Coronary artery (tissue), 2 donors: ENCODE measurements around the gene CTRL.

ENCODE experiments used
- DNase-seq: peaks from one replicate; pipeline ENCODE4 v3.0.0-alpha.2; 2017; ENCODE audit warnings: low spot score
- H3K27ac ChIP-seq, 2 donors: fragments of 200-600 bp; sonication (generic); one replicate each; pipeline ENCODE4 v1.5.1; 2016 to 2019
- H3K4me3 ChIP-seq: fragments of 200-600 bp; sonication (generic); 2 replicates; pipeline ENCODE4 v1.5.1; 2016; ENCODE audit warnings: mild to moderate bottlenecking, moderate library complexity
- TF ChIP-seq, protein P1 (sequence below): fragments of 200-600 bp; sonication (generic); IDR thresholded peaks from one replicate; pipeline ENCODE4 v1.5.1; 2019; ENCODE audit warnings: antibody characterized with exemption

The CTRL gene

DNA sequence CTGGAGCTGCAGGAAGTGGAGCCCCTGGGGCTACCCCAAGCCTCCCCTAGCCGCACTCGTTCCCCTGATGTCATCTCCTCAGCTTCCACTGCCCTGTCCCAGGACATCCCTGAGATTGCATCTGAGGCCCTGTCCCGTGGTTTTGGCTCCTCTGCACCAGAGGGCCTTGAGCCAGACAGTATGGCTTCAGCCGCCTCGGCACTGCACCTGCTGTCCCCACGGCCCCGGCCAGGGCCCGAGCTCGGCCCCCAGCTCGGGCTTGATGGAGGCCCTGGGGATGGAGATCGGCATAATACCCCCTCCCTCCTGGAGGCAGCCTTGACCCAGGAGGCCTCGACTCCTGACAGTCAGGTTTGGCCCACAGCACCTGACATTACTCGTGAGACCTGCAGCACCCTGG lies 51.1 kb downstream of the CTRL start:
- no peak for DNase-seq
- Histone ChIP-seq H3K27ac (no peak overlapping the region), H3K4me3 (no peak overlapping the region)
- TF ChIP-seq, protein P1, sequence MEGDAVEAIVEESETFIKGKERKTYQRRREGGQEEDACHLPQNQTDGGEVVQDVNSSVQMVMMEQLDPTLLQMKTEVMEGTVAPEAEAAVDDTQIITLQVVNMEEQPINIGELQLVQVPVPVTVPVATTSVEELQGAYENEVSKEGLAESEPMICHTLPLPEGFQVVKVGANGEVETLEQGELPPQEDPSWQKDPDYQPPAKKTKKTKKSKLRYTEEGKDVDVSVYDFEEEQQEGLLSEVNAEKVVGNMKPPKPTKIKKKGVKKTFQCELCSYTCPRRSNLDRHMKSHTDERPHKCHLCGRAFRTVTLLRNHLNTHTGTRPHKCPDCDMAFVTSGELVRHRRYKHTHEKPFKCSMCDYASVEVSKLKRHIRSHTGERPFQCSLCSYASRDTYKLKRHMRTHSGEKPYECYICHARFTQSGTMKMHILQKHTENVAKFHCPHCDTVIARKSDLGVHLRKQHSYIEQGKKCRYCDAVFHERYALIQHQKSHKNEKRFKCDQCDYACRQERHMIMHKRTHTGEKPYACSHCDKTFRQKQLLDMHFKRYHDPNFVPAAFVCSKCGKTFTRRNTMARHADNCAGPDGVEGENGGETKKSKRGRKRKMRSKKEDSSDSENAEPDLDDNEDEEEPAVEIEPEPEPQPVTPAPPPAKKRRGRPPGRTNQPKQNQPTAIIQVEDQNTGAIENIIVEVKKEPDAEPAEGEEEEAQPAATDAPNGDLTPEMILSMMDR: no peak

DNA sequence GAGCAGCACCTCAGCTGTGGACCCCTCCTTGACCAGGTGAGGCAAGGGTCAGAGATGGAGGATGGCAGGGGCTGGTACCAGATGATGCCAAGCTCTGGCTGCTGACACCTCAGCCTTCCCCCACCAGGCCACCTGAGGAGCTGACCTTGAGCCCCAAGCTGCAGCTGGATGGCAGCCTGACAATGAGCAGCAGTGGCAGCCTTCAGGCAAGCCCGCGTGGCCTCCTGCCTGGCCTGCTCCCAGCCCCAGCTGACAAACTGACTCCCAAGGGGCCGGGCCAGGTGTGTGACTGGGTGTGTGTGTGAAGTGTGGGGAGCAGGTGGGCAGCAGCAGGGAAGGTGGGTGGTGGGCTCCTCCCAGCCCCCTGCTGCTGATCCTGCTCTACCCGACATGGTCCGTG lies 51.7 kb downstream of the CTRL start:
- Histone ChIP-seq H3K27ac (no peak overlapping the region), H3K4me3 (no peak overlapping the region)
- no peak for DNase-seq
- TF ChIP-seq, protein P1: no peak
